Mucosa of stomach (tissue), 1 donor: Measurements from ENCODE around the gene SCUBE3.

ENCODE experiments used
- H3K27me3 ChIP-seq: one replicate; pipeline ENCODE4 v1.7.0; 2013; ENCODE audit warnings: mild to moderate bottlenecking, low read length; ENCODE audit not compliant: control insufficient read depth, insufficient read depth
- H3K36me3 ChIP-seq: one replicate; pipeline ENCODE4 v1.7.0; 2013; ENCODE audit warnings: low read length; ENCODE audit not compliant: control insufficient read depth, insufficient read depth
- H3K4me1 ChIP-seq: one replicate; pipeline ENCODE4 v1.7.0; 2013; ENCODE audit warnings: mild to moderate bottlenecking, low read length; ENCODE audit not compliant: control insufficient read depth, insufficient read depth
- H3K4me3 ChIP-seq: one replicate; pipeline ENCODE4 v1.7.0; 2013; ENCODE audit warnings: low read length
- H3K9ac ChIP-seq: one replicate; pipeline ENCODE4 v1.7.0; 2013; ENCODE audit warnings: mild to moderate bottlenecking, low read length, moderate library complexity
- H3K9me3 ChIP-seq: one replicate; pipeline ENCODE4 v1.7.0; 2013; ENCODE audit warnings: mild to moderate bottlenecking, low read length, moderate library complexity; ENCODE audit not compliant: control insufficient read depth
- donor health status: Pancreatic carcinoma.

Gene SCUBE3

GRCh38 chr6:35199866-35200265, 13.9 kb upstream of the SCUBE3 start:
- Histone ChIP-seq H3K4me3 (no peak overlapping the region), H3K36me3 (no peaks in the 10 kb centered on the region), H3K27me3 (no peaks in the 10 kb centered on the region), H3K9me3 (no peaks in the 10 kb centered on the region), H3K9ac (no peak overlapping the region), H3K4me1 (no peaks in the 10 kb centered on the region)

- Histone ChIP-seq H3K36me3 (no peaks in the 10 kb centered on the region), H3K27me3 (peaks cover 6% of the 10 kb centered on the region), H3K4me1 (no peaks in the 10 kb centered on the region)
Measured at GRCh38 chr6:35202066-35202546, 11.7 kb upstream of the SCUBE3 start.

GRCh38 chr6:35203152-35203670, 10.5 kb upstream of the SCUBE3 start:
- no peaks in the 10 kb centered on the region for H3K9me3 ChIP-seq
- H3K4me1 ChIP-seq, result no peaks in the 10 kb centered on the region
- H3K9ac ChIP-seq, result no peak overlapping the region
- no peaks in the 10 kb centered on the region for H3K36me3 ChIP-seq
- no peak overlapping the region for H3K4me3 ChIP-seq
- H3K27me3 ChIP-seq, result peaks cover 13% of the 10 kb centered on the region

More at GRCh38 chr6:35202066-35202546, 11.7 kb upstream of the SCUBE3 start:
- Histone ChIP-seq H3K9ac (no peak overlapping the region), H3K9me3 (no peaks in the 10 kb centered on the region), H3K4me3 (no peak overlapping the region)

GRCh38 chr6:35203680-35204079, 10.1 kb upstream of the SCUBE3 start:
- no peak overlapping the region for H3K9ac ChIP-seq
- H3K36me3 ChIP-seq, result no peaks in the 10 kb centered on the region
- H3K4me3 ChIP-seq, result no peak overlapping the region
- H3K27me3 ChIP-seq, result peaks cover 18% of the 10 kb centered on the region
- no peaks in the 10 kb centered on the region for H3K9me3 ChIP-seq
- H3K4me1 ChIP-seq, result no peaks in the 10 kb centered on the region

GRCh38 chr6:35206346-35206745, 7.4 kb upstream of the SCUBE3 start:
- peaks cover 26% of the 10 kb centered on the region for H3K27me3 ChIP-seq
- no peaks in the 10 kb centered on the region for H3K9me3 ChIP-seq
- H3K36me3 ChIP-seq, result no peaks in the 10 kb centered on the region
- no peak overlapping the region for H3K4me3 ChIP-seq
- no peaks in the 10 kb centered on the region for H3K4me1 ChIP-seq
- no peak overlapping the region for H3K9ac ChIP-seq

- Histone ChIP-seq H3K4me1 (peaks cover 5% of the 10 kb centered on the region), H3K9me3 (no peaks in the 10 kb centered on the region), H3K36me3 (no peaks in the 10 kb centered on the region), H3K4me3 (no peak overlapping the region), H3K9ac (no peak overlapping the region), H3K27me3 (peaks cover 45% of the 10 kb centered on the region)
Measured at GRCh38 chr6:35208419-35208818, 5.3 kb upstream of the SCUBE3 start.

GRCh38 chr6:35209081-35209480, 4.7 kb upstream of the SCUBE3 start:
- Histone ChIP-seq H3K9ac (no peak overlapping the region), H3K36me3 (no peaks in the 10 kb centered on the region), H3K9me3 (no peaks in the 10 kb centered on the region), H3K4me3 (no peak overlapping the region), H3K27me3 (peaks cover 51% of the 10 kb centered on the region), H3K4me1 (peaks cover 10% of the 10 kb centered on the region)

- Histone ChIP-seq H3K4me1 (peaks cover 13% of the 10 kb centered on the region), H3K9ac (no peak overlapping the region), H3K9me3 (no peaks in the 10 kb centered on the region), H3K36me3 (no peaks in the 10 kb centered on the region), H3K27me3 (peaks cover 58% of the 10 kb centered on the region), H3K4me3 (no peak overlapping the region)
Measured at GRCh38 chr6:35209622-35210247, 4.0 kb upstream of the SCUBE3 start.

- Histone ChIP-seq H3K4me3 (no peak overlapping the region), H3K9me3 (no peaks in the 10 kb centered on the region), H3K27me3 (peaks cover 77% of the 10 kb centered on the region), H3K36me3 (no peaks in the 10 kb centered on the region), H3K9ac (peak overlapping the region; percentile 45), H3K4me1 (peaks cover 13% of the 10 kb centered on the region)
Measured at GRCh38 chr6:35213298-35213791, 411 bp upstream of the SCUBE3 start.

GRCh38 chr6:35214869-35215664, 1.3 kb downstream of the SCUBE3 start:
- no peak overlapping the region for H3K4me3 ChIP-seq
- H3K9me3 ChIP-seq, result no peaks in the 10 kb centered on the region
- H3K27me3 ChIP-seq, result peaks cover 81% of the 10 kb centered on the region
- no peak overlapping the region for H3K9ac ChIP-seq
- no peaks in the 10 kb centered on the region for H3K36me3 ChIP-seq
- H3K4me1 ChIP-seq, result peaks cover 13% of the 10 kb centered on the region

- H3K36me3 ChIP-seq, result no peaks in the 10 kb centered on the region
- peaks cover 13% of the 10 kb centered on the region for H3K4me1 ChIP-seq
- H3K4me3 ChIP-seq, result no peak overlapping the region
- no peaks in the 10 kb centered on the region for H3K9me3 ChIP-seq
- peaks cover 83% of the 10 kb centered on the region for H3K27me3 ChIP-seq
- no peak overlapping the region for H3K9ac ChIP-seq
Measured at GRCh38 chr6:35215665-35216411, 2.1 kb downstream of the SCUBE3 start.

- H3K4me1 ChIP-seq, result peaks cover 13% of the 10 kb centered on the region
- H3K9me3 ChIP-seq, result no peaks in the 10 kb centered on the region
- H3K36me3 ChIP-seq, result no peaks in the 10 kb centered on the region
- H3K4me3 ChIP-seq, result no peak overlapping the region
- no peak overlapping the region for H3K9ac ChIP-seq
- peaks cover 83% of the 10 kb centered on the region for H3K27me3 ChIP-seq
Measured at GRCh38 chr6:35216412-35216732, 2.6 kb downstream of the SCUBE3 start.
